HepG2 (cell line): Measurements from ENCODE around the gene GPR31. TPM values are rescaled to one million over a fixed set of nuclear protein-coding genes. Genes with fewer than 3 reads are reported as not detected.

Source experiments
- ARID4A ChIP-seq: sonication (generic); formaldehyde crosslinking; IDR thresholded peaks from 2 replicates; pipeline ENCODE4 v1.5.0; 2020; ENCODE audit warnings: mild to moderate bottlenecking, missing genetic modification reagents, borderline replicate concordance
- CENPT ChIP-seq: sonication (generic); formaldehyde crosslinking; IDR thresholded peaks from 2 replicates; pipeline ENCODE4 v1.8.0; 2022; ENCODE audit warnings: low read depth, mild to moderate bottlenecking, moderate library complexity, missing genetic modification reagents
- ERF ChIP-seq: IDR thresholded peaks from 2 replicates; pipeline ENCODE4 v1.6.1; 2018; ENCODE audit warnings: missing biosample characterization, missing genetic modification reagents
- FOXA1 ChIP-seq, 2 experiments: fragments of 450-650 bp in 1 of 2; sonication (generic) in 1 of 2; formaldehyde crosslinking in 1 of 2; IDR thresholded peaks; 2 replicates each; pipeline versions ENCODE4 v1.4.0 to v1.6.1; 2016 to 2020; ENCODE audit warnings: missing genetic modification reagents in 1 of 2
- MIXL1 ChIP-seq: IDR thresholded peaks from 2 replicates; pipeline ENCODE4 v1.6.1; 2016
- SMAD3 ChIP-seq: sonication (generic); formaldehyde crosslinking; IDR thresholded peaks from 2 replicates; pipeline ENCODE4 v1.4.0; 2020; ENCODE audit warnings: missing genetic modification reagents
- SP4 ChIP-seq: sonication (generic); formaldehyde crosslinking; IDR thresholded peaks from 2 replicates; pipeline ENCODE4 v1.8.1; 2023; ENCODE audit warnings: mild to moderate bottlenecking, missing genetic modification reagents
- TEF ChIP-seq: sonication (generic); formaldehyde crosslinking; IDR thresholded peaks from 2 replicates; pipeline ENCODE4 v1.5.0; 2020; ENCODE audit warnings: missing genetic modification reagents
- TP53 ChIP-seq: sonication (generic); formaldehyde crosslinking; conservative IDR thresholded peaks from 2 replicates; pipeline ENCODE4 v1.4.0; 2020; ENCODE audit warnings: missing genetic modification reagents
- ZNF430 ChIP-seq: sonication (generic); formaldehyde crosslinking; IDR thresholded peaks from 2 replicates; pipeline ENCODE4 v1.9.0; 2021; ENCODE audit warnings: mild to moderate bottlenecking, missing genetic modification reagents
- ZNF768 ChIP-seq: sonication (generic); formaldehyde crosslinking; IDR thresholded peaks from 2 replicates; pipeline ENCODE4 v1.4.0; 2020; ENCODE audit warnings: missing genetic modification reagents
- polyA plus RNA-seq, 8 experiments: library from polyadenylated mRNA; depleted of rRNA in 3 of 8; stranded (reverse) in 7 of 8; unstranded in 1 of 8; fragments of >200 nt; fragmentation: Illumina TruSeq in 4 of 8; extraction: Trizol in 4 of 8; gene quantifications; 2 replicates each; pipeline versions ENCODE4 v1.2.1 to v1.2.3, GENCODE V29; 2011 to 2016; ENCODE audit warnings: low read depth in 4 of 8, missing spikeins in 1 of 8, mixed read lengths in 1 of 8; ENCODE audit not compliant: insufficient read depth in 1 of 8
- total RNA-seq, 5 experiments: library from RNA; depleted of rRNA; stranded (reverse); fragments of >200 nt; fragmentation: Illumina TruSeq; extraction: Trizol; gene quantifications; 2 replicates each; pipeline ENCODE4 v1.2.3, GENCODE V29; 2016; ENCODE audit warnings: low read depth in 1 of 5
- TF ChIP-seq, protein P1 (sequence below): IDR thresholded peaks from 2 replicates; pipeline ENCODE4 v1.6.1; 2016; ENCODE audit warnings: low read depth, missing genetic modification reagents, missing compliant biosample characterization
- TF ChIP-seq, protein P2 (sequence below): sonication (generic); formaldehyde crosslinking; IDR thresholded peaks from 2 replicates; pipeline ENCODE4 v1.5.1; 2020; ENCODE audit warnings: mild to moderate bottlenecking, missing genetic modification reagents, moderate library complexity

The GPR31 gene
- total and polyA plus RNA-seq, 2 of the 13 experiments (the other 11 are each of a cell fraction or from before 2014, with no cell fraction given) = not detected

- TF ChIP-seq, protein P1, sequence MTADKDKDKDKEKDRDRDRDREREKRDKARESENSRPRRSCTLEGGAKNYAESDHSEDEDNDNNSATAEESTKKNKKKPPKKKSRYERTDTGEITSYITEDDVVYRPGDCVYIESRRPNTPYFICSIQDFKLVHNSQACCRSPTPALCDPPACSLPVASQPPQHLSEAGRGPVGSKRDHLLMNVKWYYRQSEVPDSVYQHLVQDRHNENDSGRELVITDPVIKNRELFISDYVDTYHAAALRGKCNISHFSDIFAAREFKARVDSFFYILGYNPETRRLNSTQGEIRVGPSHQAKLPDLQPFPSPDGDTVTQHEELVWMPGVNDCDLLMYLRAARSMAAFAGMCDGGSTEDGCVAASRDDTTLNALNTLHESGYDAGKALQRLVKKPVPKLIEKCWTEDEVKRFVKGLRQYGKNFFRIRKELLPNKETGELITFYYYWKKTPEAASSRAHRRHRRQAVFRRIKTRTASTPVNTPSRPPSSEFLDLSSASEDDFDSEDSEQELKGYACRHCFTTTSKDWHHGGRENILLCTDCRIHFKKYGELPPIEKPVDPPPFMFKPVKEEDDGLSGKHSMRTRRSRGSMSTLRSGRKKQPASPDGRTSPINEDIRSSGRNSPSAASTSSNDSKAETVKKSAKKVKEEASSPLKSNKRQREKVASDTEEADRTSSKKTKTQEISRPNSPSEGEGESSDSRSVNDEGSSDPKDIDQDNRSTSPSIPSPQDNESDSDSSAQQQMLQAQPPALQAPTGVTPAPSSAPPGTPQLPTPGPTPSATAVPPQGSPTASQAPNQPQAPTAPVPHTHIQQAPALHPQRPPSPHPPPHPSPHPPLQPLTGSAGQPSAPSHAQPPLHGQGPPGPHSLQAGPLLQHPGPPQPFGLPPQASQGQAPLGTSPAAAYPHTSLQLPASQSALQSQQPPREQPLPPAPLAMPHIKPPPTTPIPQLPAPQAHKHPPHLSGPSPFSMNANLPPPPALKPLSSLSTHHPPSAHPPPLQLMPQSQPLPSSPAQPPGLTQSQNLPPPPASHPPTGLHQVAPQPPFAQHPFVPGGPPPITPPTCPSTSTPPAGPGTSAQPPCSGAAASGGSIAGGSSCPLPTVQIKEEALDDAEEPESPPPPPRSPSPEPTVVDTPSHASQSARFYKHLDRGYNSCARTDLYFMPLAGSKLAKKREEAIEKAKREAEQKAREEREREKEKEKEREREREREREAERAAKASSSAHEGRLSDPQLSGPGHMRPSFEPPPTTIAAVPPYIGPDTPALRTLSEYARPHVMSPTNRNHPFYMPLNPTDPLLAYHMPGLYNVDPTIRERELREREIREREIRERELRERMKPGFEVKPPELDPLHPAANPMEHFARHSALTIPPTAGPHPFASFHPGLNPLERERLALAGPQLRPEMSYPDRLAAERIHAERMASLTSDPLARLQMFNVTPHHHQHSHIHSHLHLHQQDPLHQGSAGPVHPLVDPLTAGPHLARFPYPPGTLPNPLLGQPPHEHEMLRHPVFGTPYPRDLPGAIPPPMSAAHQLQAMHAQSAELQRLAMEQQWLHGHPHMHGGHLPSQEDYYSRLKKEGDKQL (CRISPR knock-in tag) = no peak
- TF ChIP-seq ZNF430 (CRISPR knock-in tag) (0 out of 2 replicates have a peak, but pooled peaks have one; percentile 57), ERF (CRISPR knock-in tag) (peak; percentile 76), CENPT (CRISPR knock-in tag) (no peak), FOXA1 (IDR thresholded peaks at IDR 0.05) (no peak), FOXA1 (CRISPR knock-in tag; IDR thresholded peaks at IDR 0.05) (peak; percentile 19; the same call in 1 of the 2 replicates), ARID4A (CRISPR knock-in tag) (peak; percentile 8; the same call in 1 of the 2 replicates), MIXL1 (CRISPR knock-in tag) (0 out of 2 replicates have a peak, but pooled peaks have one; percentile 30), ZNF768 (CRISPR knock-in tag) (peak; percentile 38; the same call in 1 of the 2 replicates), TP53 (CRISPR knock-in tag) (no peak), SMAD3 (CRISPR knock-in tag) (peak; percentile 56; the same call in 1 of the 2 replicates), TEF (0 out of 2 replicates have a peak, but pooled peaks have one; percentile 7), SP4 (CRISPR knock-in tag) (0 out of 2 replicates have a peak, but pooled peaks have one; percentile 22)
- TF ChIP-seq, protein P2, sequence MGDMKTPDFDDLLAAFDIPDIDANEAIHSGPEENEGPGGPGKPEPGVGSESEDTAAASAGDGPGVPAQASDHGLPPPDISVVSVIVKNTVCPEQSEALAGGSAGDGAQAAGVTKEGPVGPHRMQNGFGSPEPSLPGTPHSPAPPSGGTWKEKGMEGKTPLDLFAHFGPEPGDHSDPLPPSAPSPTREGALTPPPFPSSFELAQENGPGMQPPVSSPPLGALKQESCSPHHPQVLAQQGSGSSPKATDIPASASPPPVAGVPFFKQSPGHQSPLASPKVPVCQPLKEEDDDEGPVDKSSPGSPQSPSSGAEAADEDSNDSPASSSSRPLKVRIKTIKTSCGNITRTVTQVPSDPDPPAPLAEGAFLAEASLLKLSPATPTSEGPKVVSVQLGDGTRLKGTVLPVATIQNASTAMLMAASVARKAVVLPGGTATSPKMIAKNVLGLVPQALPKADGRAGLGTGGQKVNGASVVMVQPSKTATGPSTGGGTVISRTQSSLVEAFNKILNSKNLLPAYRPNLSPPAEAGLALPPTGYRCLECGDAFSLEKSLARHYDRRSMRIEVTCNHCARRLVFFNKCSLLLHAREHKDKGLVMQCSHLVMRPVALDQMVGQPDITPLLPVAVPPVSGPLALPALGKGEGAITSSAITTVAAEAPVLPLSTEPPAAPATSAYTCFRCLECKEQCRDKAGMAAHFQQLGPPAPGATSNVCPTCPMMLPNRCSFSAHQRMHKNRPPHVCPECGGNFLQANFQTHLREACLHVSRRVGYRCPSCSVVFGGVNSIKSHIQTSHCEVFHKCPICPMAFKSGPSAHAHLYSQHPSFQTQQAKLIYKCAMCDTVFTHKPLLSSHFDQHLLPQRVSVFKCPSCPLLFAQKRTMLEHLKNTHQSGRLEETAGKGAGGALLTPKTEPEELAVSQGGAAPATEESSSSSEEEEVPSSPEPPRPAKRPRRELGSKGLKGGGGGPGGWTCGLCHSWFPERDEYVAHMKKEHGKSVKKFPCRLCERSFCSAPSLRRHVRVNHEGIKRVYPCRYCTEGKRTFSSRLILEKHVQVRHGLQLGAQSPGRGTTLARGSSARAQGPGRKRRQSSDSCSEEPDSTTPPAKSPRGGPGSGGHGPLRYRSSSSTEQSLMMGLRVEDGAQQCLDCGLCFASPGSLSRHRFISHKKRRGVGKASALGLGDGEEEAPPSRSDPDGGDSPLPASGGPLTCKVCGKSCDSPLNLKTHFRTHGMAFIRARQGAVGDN = peak; percentile 73
Observed at GRCh38 chr6:167141667-167142432, 15.9 kb downstream of the GPR31 start (continued).
